Measurements from ENCODE around the gene TMEM132C. TPM values are rescaled to one million over a fixed set of nuclear protein-coding genes. Genes with fewer than 3 reads are reported as not detected.

TMEM132C gene
- total RNA-seq, 2 experiments from 2014 or later: not detected

DNA sequence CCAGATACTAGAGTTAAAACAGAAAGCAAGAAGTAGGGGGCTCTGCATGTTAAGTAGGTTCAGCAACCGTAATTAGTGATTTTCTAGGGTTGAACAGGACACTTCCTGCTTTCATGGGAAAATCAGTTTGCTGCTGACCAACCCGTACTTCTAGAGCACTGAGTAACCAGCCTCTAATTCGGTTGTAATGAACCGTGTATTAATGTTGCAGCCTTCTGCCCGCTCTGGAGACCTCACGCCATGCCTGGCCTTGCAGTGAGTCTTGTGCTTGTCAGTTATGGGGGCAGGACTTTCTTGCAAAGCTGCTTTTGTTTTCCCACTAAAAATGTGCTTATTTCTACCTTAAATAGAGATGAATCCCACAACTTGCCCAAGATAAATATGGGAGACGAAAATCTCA is 89.6 kb downstream of the TMEM132C start:
- no peak overlapping the region for H3K27ac Mint-ChIP-seq
- peaks cover 13% of the 10 kb centered on the region for H3K9me3 Mint-ChIP-seq (ENCODE audit: low read depth)
- no peaks in the 10 kb centered on the region for H3K4me1 Mint-ChIP-seq
- ChIA-PET POLR2A (no interaction called here), CTCF (no interaction called here)
- no peak overlapping the region for H3K4me3 Mint-ChIP-seq
- DNase-seq: no peak
- no peaks in the 10 kb centered on the region for H3K27me3 Mint-ChIP-seq
- no peaks in the 10 kb centered on the region for H3K36me3 Mint-ChIP-seq (ENCODE audit: low read depth)
- intact Hi-C loops (cut with DNase I, micrococcal nuclease): no loop called here
- ATAC-seq: no peak

GRCh38 chr12:128361400-128361995 is 94.5 kb downstream of the TMEM132C start:
- H3K4me3 Mint-ChIP-seq: no peak overlapping the region
- no peaks in the 10 kb centered on the region for H3K36me3 Mint-ChIP-seq (ENCODE audit: low read depth)
- POLR2A ChIA-PET: no interaction called here
- DNase-seq: no peak
- ATAC-seq: no peak
- H3K9me3 Mint-ChIP-seq (ENCODE audit: low read depth): peaks cover 2% of the 10 kb centered on the region
- intact Hi-C loops (cut with DNase I, micrococcal nuclease): no loop called here
- peaks cover 6% of the 10 kb centered on the region for H3K27me3 Mint-ChIP-seq
- H3K27ac Mint-ChIP-seq: no peak overlapping the region
- H3K4me1 Mint-ChIP-seq: no peaks in the 10 kb centered on the region
- CTCF ChIA-PET: no interaction called here

GRCh38 chr12:128365032-128365431 is 98.1 kb downstream of the TMEM132C start:
- ChIA-PET POLR2A (no interaction called here), CTCF (no interaction called here)
- H3K4me1 Mint-ChIP-seq: no peaks in the 10 kb centered on the region

GRCh38 chr12:128365651-128366231 is 98.8 kb downstream of the TMEM132C start:
- POLR2A ChIA-PET: interaction anchor here (0.7 kb wide), 1 partner anchor 497 kb away, joined by 3 read pairs; no protein-coding TSS in a partner anchor
- H3K36me3 Mint-ChIP-seq (ENCODE audit: low read depth): no peaks in the 10 kb centered on the region
- H3K27me3 Mint-ChIP-seq: peaks cover 11% of the 10 kb centered on the region
- no peak overlapping the region for H3K27ac Mint-ChIP-seq
- H3K4me3 Mint-ChIP-seq: no peak overlapping the region
- ATAC-seq (no peak), DNase-seq (peak; percentile 5)
- peaks cover 4% of the 10 kb centered on the region for H3K9me3 Mint-ChIP-seq (ENCODE audit: low read depth)
- no peaks in the 10 kb centered on the region for H3K4me1 Mint-ChIP-seq
- CTCF ChIA-PET: interaction anchor here (0.6 kb wide), 1 partner anchor 266 kb away, joined by 3 read pairs; no protein-coding TSS in a partner anchor
- intact Hi-C loops (cut with DNase I, micrococcal nuclease): no loop called here

More at GRCh38 chr12:128365032-128365431, 98.1 kb downstream of the TMEM132C start:
- Mint-ChIP-seq H3K36me3 (ENCODE audit: low read depth) (no peaks in the 10 kb centered on the region), H3K27ac (no peak overlapping the region), H3K4me3 (no peak overlapping the region), H3K27me3 (peaks cover 11% of the 10 kb centered on the region), H3K9me3 (ENCODE audit: low read depth) (peaks cover 2% of the 10 kb centered on the region)
- no peak for ATAC-seq
- DNase-seq: no peak
- intact Hi-C loops (cut with DNase I, micrococcal nuclease): no loop called here

GRCh38 chr12:128367961-128368360 is 101.0 kb downstream of the TMEM132C start:
- Mint-ChIP-seq H3K27ac (no peak overlapping the region), H3K4me1 (no peaks in the 10 kb centered on the region), H3K36me3 (ENCODE audit: low read depth) (no peaks in the 10 kb centered on the region), H3K4me3 (no peak overlapping the region), H3K9me3 (ENCODE audit: low read depth) (peaks cover 4% of the 10 kb centered on the region), H3K27me3 (peaks cover 11% of the 10 kb centered on the region)
- POLR2A ChIA-PET: no interaction called here
- CTCF ChIA-PET: no interaction called here
- no peak for ATAC-seq
- intact Hi-C loops (cut with DNase I, micrococcal nuclease): no loop called here
- no peak for DNase-seq

DNA sequence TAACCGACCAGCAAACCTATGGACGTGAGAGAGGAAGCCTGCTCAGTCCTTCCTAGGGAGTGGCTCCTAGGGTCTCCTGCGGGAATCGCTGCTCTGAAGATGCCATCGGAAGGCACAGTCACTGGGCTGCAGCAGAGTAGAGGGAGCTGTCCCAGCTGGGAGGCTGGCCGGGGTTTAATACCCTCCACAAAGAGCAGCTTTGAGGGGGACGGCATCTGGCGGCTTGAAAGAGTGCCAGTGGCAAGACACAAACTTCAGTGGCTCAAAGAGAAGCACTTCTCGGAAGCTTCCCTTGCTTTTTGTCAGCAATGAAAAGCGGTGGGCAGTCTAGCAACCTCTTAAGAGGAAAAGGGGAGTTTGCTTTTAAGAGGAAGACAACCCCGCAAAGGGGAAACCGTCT is 114.6 kb downstream of the TMEM132C start:
- Mint-ChIP-seq H3K4me1 (no peaks in the 10 kb centered on the region), H3K4me3 (no peak overlapping the region), H3K27me3 (no peaks in the 10 kb centered on the region), H3K36me3 (ENCODE audit: low read depth) (no peaks in the 10 kb centered on the region), H3K27ac (no peak overlapping the region), H3K9me3 (ENCODE audit: low read depth) (peaks cover 2% of the 10 kb centered on the region)
- ChIA-PET CTCF (no interaction called here), POLR2A (no interaction called here)
- ATAC-seq (no peak), DNase-seq (no peak)
- intact Hi-C loops (cut with DNase I, micrococcal nuclease): no loop called here

DNA sequence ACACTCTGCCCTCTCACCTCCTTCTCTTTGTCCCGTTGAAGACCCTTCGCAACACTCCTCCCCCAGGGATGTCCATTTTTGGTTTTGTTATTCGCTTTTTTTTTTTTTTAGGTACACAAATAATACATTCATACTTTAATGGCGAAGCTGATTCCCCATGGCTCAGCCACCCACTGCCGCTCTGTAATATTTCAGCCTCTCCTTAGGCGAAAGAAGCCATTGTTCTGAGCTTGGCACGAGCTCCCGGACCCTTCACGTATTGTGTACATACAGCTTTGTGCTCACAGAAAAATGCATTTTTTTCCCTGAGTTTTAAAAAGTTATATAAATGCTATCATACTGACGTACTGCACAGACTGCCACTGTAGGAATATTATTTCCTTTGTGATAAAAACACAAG is 115.0 kb downstream of the TMEM132C start:
- intact Hi-C loops (cut with DNase I, micrococcal nuclease): no loop called here
- ATAC-seq: no peak
- ChIA-PET POLR2A (no interaction called here), CTCF (no interaction called here)
- peaks cover 2% of the 10 kb centered on the region for H3K9me3 Mint-ChIP-seq (ENCODE audit: low read depth)
- no peaks in the 10 kb centered on the region for H3K4me1 Mint-ChIP-seq
- H3K36me3 Mint-ChIP-seq (ENCODE audit: low read depth): no peaks in the 10 kb centered on the region
- no peak overlapping the region for H3K4me3 Mint-ChIP-seq
- no peak for DNase-seq
- H3K27ac Mint-ChIP-seq: no peak overlapping the region
- no peaks in the 10 kb centered on the region for H3K27me3 Mint-ChIP-seq

GRCh38 chr12:128382946-128383345 is 116.0 kb downstream of the TMEM132C start:
- CTCF ChIA-PET: no interaction called here

GRCh38 chr12:128383357-128383937 is 116.5 kb downstream of the TMEM132C start:
- ChIA-PET CTCF (interaction anchor here (0.6 kb wide), 1 partner anchor 1495 kb away, joined by 3 read pairs; no protein-coding TSS in a partner anchor), POLR2A (no interaction called here)
- no peaks in the 10 kb centered on the region for H3K27me3 Mint-ChIP-seq
- H3K9me3 Mint-ChIP-seq (ENCODE audit: low read depth): peaks cover 2% of the 10 kb centered on the region
- no peaks in the 10 kb centered on the region for H3K36me3 Mint-ChIP-seq (ENCODE audit: low read depth)
- no peak for DNase-seq
- H3K4me3 Mint-ChIP-seq: no peak overlapping the region
- intact Hi-C loops (cut with DNase I, micrococcal nuclease): no loop called here
- H3K27ac Mint-ChIP-seq: no peak overlapping the region
- no peaks in the 10 kb centered on the region for H3K4me1 Mint-ChIP-seq
- no peak for ATAC-seq

More at GRCh38 chr12:128382946-128383345, 116.0 kb downstream of the TMEM132C start:
- H3K4me3 Mint-ChIP-seq: no peak overlapping the region
- POLR2A ChIA-PET: no interaction called here
- intact Hi-C loops (cut with DNase I, micrococcal nuclease): no loop called here
- ATAC-seq: no peak
- no peaks in the 10 kb centered on the region for H3K4me1 Mint-ChIP-seq
- no peak for DNase-seq
- H3K27me3 Mint-ChIP-seq: no peaks in the 10 kb centered on the region
- H3K27ac Mint-ChIP-seq: no peak overlapping the region
- H3K36me3 Mint-ChIP-seq (ENCODE audit: low read depth): no peaks in the 10 kb centered on the region
- peaks cover 2% of the 10 kb centered on the region for H3K9me3 Mint-ChIP-seq (ENCODE audit: low read depth)

DNA sequence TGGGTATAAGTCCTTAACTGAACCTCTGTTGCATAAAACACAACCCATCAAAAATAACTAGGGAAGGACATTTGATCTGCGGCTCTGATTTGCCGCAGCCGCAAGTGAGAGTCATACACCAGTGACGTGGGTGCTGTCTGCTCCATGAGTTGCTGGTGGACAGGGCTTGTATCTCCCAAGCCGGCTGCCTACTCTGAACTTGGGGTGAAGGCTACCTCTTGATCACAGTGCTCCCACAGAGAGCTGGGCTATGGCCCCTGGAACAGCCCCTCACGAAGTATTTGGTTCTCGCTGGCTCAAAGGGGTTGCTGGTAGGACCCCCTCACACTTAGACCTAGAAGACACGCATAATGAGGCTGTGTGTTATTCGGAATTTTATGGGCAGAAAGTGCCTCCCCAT is 118.8 kb downstream of the TMEM132C start:
- Mint-ChIP-seq H3K27me3 (no peaks in the 10 kb centered on the region), H3K36me3 (ENCODE audit: low read depth) (no peaks in the 10 kb centered on the region), H3K4me3 (no peak overlapping the region), H3K9me3 (ENCODE audit: low read depth) (peaks cover 5% of the 10 kb centered on the region), H3K4me1 (no peaks in the 10 kb centered on the region), H3K27ac (no peak overlapping the region)
- CTCF ChIA-PET: no interaction called here
- intact Hi-C loops (cut with DNase I, micrococcal nuclease): loop anchor here in 1 of 2 experiments (2.0 kb wide), 1 partner anchor 127 kb away; no protein-coding TSS in a partner anchor
- POLR2A ChIA-PET: no interaction called here
- no peak for ATAC-seq
- DNase-seq: no peak

DNA sequence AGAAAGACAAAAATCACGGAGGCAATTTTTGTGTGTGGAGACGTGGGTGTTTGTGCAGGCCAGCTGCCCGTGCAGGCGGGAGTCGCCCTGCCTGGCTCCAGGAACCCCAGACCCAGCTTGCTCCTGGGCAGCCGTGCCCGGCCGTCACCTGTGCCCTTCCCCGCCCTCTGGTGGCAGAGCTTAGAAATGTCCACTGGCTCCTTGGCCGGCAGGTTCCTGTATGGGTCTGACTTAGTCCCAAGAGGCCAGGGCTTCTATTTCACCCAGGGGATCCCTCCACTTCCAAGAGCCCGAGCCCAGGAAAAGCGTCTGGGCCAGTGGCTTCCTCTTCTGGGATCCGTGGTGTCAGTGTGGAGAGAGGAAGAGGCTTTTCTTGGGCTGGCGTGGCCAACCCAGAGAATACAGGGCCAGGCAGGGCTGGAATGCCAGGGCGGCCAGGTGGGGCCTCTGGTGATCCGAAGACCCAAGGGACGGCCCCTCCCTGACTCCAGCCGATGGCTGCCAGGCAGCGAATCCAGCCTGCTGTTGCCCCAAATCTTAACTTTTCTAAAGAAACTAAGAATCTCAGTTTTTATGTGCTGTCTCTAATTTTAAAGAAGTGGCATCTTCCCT is 120.9 kb downstream of the TMEM132C start:
- peaks cover 5% of the 10 kb centered on the region for H3K9me3 Mint-ChIP-seq (ENCODE audit: low read depth)
- CTCF ChIA-PET: interaction anchor here (0.6 to 1.1 kb wide), 2 partner anchors 16 to 73 kb away, joined by 3 read pairs; no protein-coding TSS in a partner anchor
- intact Hi-C loops (cut with DNase I, micrococcal nuclease): loop anchor here in 1 of 2 experiments (2.0 kb wide), 1 partner anchor 129 kb away; no protein-coding TSS in a partner anchor
- no peaks in the 10 kb centered on the region for H3K27me3 Mint-ChIP-seq
- H3K4me1 Mint-ChIP-seq: no peaks in the 10 kb centered on the region
- ATAC-seq (no peak), DNase-seq (peak; percentile 59)
- H3K36me3 Mint-ChIP-seq (ENCODE audit: low read depth): no peaks in the 10 kb centered on the region
- POLR2A ChIA-PET: no interaction called here
- no peak overlapping the region for H3K4me3 Mint-ChIP-seq
- no peak overlapping the region for H3K27ac Mint-ChIP-seq

All from activated CD4-positive, alpha-beta T cell treated with anti-CD3 and anti-CD28 coated beads for 36 hours (primary cell).